ENCODE measurements around the gene IQSEC1.

The IQSEC1 gene

GRCh38 chr3:13006216-13006990, 66.8 kb downstream of the IQSEC1 start:
- no peaks in the 10 kb centered on the region for H3K79me1 ChIP-seq (ENCODE audit: low read depth, low read length)
- no peak overlapping the region for H2BK15ac ChIP-seq (ENCODE audit: low read length)
- no peak overlapping the region for H2BK5ac ChIP-seq (ENCODE audit: low read length)
- WGBS, 2 donors (ENCODE audit: extremely low coverage in 2 of 2, insufficient read length in 2 of 2, insufficient replicate concordance in 1 of 2), result no CpG with 5 or more reads among the region's 17 CpGs
- peak overlapping the region; percentile 2 for H3K4ac ChIP-seq (ENCODE audit: low read length)
- H3K4me3 ChIP-seq (ENCODE audit: low read length in 2 of 2), result no peak overlapping the region
- H3K36me3 ChIP-seq (replicated peaks in 1 of 2; ENCODE audit: control insufficient read depth in 2 of 2, insufficient read depth in 2 of 2, low read length in 2 of 2), result no peaks in the 10 kb centered on the region
- no peak overlapping the region for H2AFZ ChIP-seq (ENCODE audit: low read length)
- H2AK5ac ChIP-seq (ENCODE audit: low read depth, low read length), result peak overlapping the region; percentile 8
- no peaks in the 10 kb centered on the region for H3K27me3 ChIP-seq (ENCODE audit: control insufficient read depth in 3 of 3, insufficient read depth in 3 of 3, low read depth in 1 of 3, low read length in 3 of 3)
- peak overlapping the region; percentile 40 for H3K14ac ChIP-seq (ENCODE audit: low read length)
- no peak overlapping the region for H3K27ac ChIP-seq (replicated peaks; ENCODE audit: low read length)
- H3K23ac ChIP-seq (ENCODE audit: low read depth, low read length, poor library complexity), result peak overlapping the region; percentile 4
- no peak overlapping the region for H4K8ac ChIP-seq (ENCODE audit: low read depth, low read length)
- H3K18ac ChIP-seq (ENCODE audit: low read length), result peak overlapping the region; percentile 72
- H4K91ac ChIP-seq (ENCODE audit: low read depth, low read length, poor library complexity), result no peak overlapping the region
- no peak for DNase-seq (ENCODE audit: low spot score)
- no peak overlapping the region for H2BK12ac ChIP-seq (ENCODE audit: low read length)
- H3K9ac ChIP-seq (ENCODE audit: low read depth, low read length, poor library complexity), result no peak overlapping the region
- peaks cover 23 to 33% of the 10 kb centered on the region in 2 donors for H3K4me1 ChIP-seq (ENCODE audit: control insufficient read depth in 2 of 2, insufficient read depth in 1 of 2, low read depth in 1 of 2, low read length in 2 of 2)
- no peaks in the 10 kb centered on the region for H3K9me3 ChIP-seq (replicated peaks in 1 of 2; ENCODE audit: control insufficient read depth in 2 of 2, insufficient read depth in 1 of 2, low read depth in 1 of 2, low read length in 2 of 2)
- H3K4me2 ChIP-seq (ENCODE audit: insufficient read depth, low read length, poor library complexity, severe bottlenecking), result no peak overlapping the region
- no peak overlapping the region for H2BK120ac ChIP-seq (ENCODE audit: low read depth, low read length)

- Histone ChIP-seq H3K36me3 (replicated peaks in 1 of 2; ENCODE audit: control insufficient read depth in 2 of 2, insufficient read depth in 2 of 2, low read length in 2 of 2) (no peaks in the 10 kb centered on the region), H4K8ac (ENCODE audit: low read depth, low read length) (no peak overlapping the region), H3K9me3 (replicated peaks in 1 of 2; ENCODE audit: control insufficient read depth in 2 of 2, insufficient read depth in 1 of 2, low read depth in 1 of 2, low read length in 2 of 2) (no peaks in the 10 kb centered on the region), H3K4ac (ENCODE audit: low read length) (no peak overlapping the region), H2BK12ac (ENCODE audit: low read length) (peak overlapping the region; percentile 89), H3K14ac (ENCODE audit: low read length) (no peak overlapping the region), H3K79me1 (ENCODE audit: low read depth, low read length) (no peaks in the 10 kb centered on the region), H2AFZ (ENCODE audit: low read length) (peak overlapping the region; percentile 42), H2BK15ac (ENCODE audit: low read length) (no peak overlapping the region), H3K4me1 (ENCODE audit: control insufficient read depth in 2 of 2, insufficient read depth in 1 of 2, low read depth in 1 of 2, low read length in 2 of 2) (peaks cover 21 to 31% of the 10 kb centered on the region in 2 donors), H3K18ac (ENCODE audit: low read length) (peak overlapping the region; percentile 78), H2BK120ac (ENCODE audit: low read depth, low read length) (no peak overlapping the region), H3K23ac (ENCODE audit: low read depth, low read length, poor library complexity) (peak overlapping the region; percentile 56), H3K4me3 (ENCODE audit: low read length in 2 of 2) (peak overlapping the region in 1 of 2 donors; percentile 29), H3K9ac (ENCODE audit: low read depth, low read length, poor library complexity) (no peak overlapping the region), H3K27ac (replicated peaks; ENCODE audit: low read length) (no peak overlapping the region), H3K4me2 (ENCODE audit: insufficient read depth, low read length, poor library complexity, severe bottlenecking) (no peak overlapping the region), H2AK5ac (ENCODE audit: low read depth, low read length) (peak overlapping the region; percentile 81), H2BK5ac (ENCODE audit: low read length) (peak overlapping the region; percentile 42), H4K91ac (ENCODE audit: low read depth, low read length, poor library complexity) (no peak overlapping the region), H3K27me3 (ENCODE audit: control insufficient read depth in 3 of 3, insufficient read depth in 3 of 3, low read depth in 1 of 3, low read length in 3 of 3) (no peaks in the 10 kb centered on the region)
- DNase-seq (ENCODE audit: low spot score), result no peak
- no CpG with 5 or more reads among the region's 5 CpGs for WGBS, 2 donors (ENCODE audit: extremely low coverage in 2 of 2, insufficient read length in 2 of 2, insufficient replicate concordance in 1 of 2)
Observed at GRCh38 chr3:13005301-13005700, 67.9 kb downstream of the IQSEC1 start.

GRCh38 chr3:13004376-13004775, 68.9 kb downstream of the IQSEC1 start:
- H3K27me3 ChIP-seq (ENCODE audit: control insufficient read depth in 3 of 3, insufficient read depth in 3 of 3, low read depth in 1 of 3, low read length in 3 of 3), result no peaks in the 10 kb centered on the region
- no peak overlapping the region for H2AFZ ChIP-seq (ENCODE audit: low read length)
- no peak overlapping the region for H4K8ac ChIP-seq (ENCODE audit: low read depth, low read length)
- H4K91ac ChIP-seq (ENCODE audit: low read depth, low read length, poor library complexity), result no peak overlapping the region
- H3K36me3 ChIP-seq (replicated peaks in 1 of 2; ENCODE audit: control insufficient read depth in 2 of 2, insufficient read depth in 2 of 2, low read length in 2 of 2), result no peaks in the 10 kb centered on the region
- H2AK5ac ChIP-seq (ENCODE audit: low read depth, low read length), result no peak overlapping the region
- H3K4me1 ChIP-seq (ENCODE audit: control insufficient read depth in 2 of 2, insufficient read depth in 1 of 2, low read depth in 1 of 2, low read length in 2 of 2), result peaks cover 21 to 31% of the 10 kb centered on the region in 2 donors
- H3K14ac ChIP-seq (ENCODE audit: low read length), result no peak overlapping the region
- no peaks in the 10 kb centered on the region for H3K9me3 ChIP-seq (replicated peaks in 1 of 2; ENCODE audit: control insufficient read depth in 2 of 2, insufficient read depth in 1 of 2, low read depth in 1 of 2, low read length in 2 of 2)
- no peak overlapping the region for H3K23ac ChIP-seq (ENCODE audit: low read depth, low read length, poor library complexity)
- H2BK12ac ChIP-seq (ENCODE audit: low read length), result no peak overlapping the region
- peak overlapping the region; percentile 88 for H3K18ac ChIP-seq (ENCODE audit: low read length)
- H3K4me2 ChIP-seq (ENCODE audit: insufficient read depth, low read length, poor library complexity, severe bottlenecking), result no peak overlapping the region
- peak overlapping the region; percentile 45 for H2BK15ac ChIP-seq (ENCODE audit: low read length)
- no peak overlapping the region for H2BK5ac ChIP-seq (ENCODE audit: low read length)
- no peak overlapping the region for H2BK120ac ChIP-seq (ENCODE audit: low read depth, low read length)
- H3K9ac ChIP-seq (ENCODE audit: low read depth, low read length, poor library complexity), result peak overlapping the region; percentile 12
- no peaks in the 10 kb centered on the region for H3K79me1 ChIP-seq (ENCODE audit: low read depth, low read length)
- no CpG with 5 or more reads among the region's 7 CpGs for WGBS, 2 donors (ENCODE audit: extremely low coverage in 2 of 2, insufficient read length in 2 of 2, insufficient replicate concordance in 1 of 2)
- DNase-seq (ENCODE audit: low spot score), result no peak
- H3K4me3 ChIP-seq (ENCODE audit: low read length in 2 of 2), result no peak overlapping the region
- peak overlapping the region; percentile 23 for H3K27ac ChIP-seq (replicated peaks; ENCODE audit: low read length)
- peak overlapping the region; percentile 1 for H3K4ac ChIP-seq (ENCODE audit: low read length)

GRCh38 chr3:13003608-13004007, 69.6 kb downstream of the IQSEC1 start:
- H3K79me1 ChIP-seq (ENCODE audit: low read depth, low read length), result no peaks in the 10 kb centered on the region
- H4K91ac ChIP-seq (ENCODE audit: low read depth, low read length, poor library complexity), result no peak overlapping the region
- H2BK5ac ChIP-seq (ENCODE audit: low read length), result no peak overlapping the region
- H2BK120ac ChIP-seq (ENCODE audit: low read depth, low read length), result no peak overlapping the region
- H2BK12ac ChIP-seq (ENCODE audit: low read length), result no peak overlapping the region
- H3K18ac ChIP-seq (ENCODE audit: low read length), result no peak overlapping the region
- H3K9ac ChIP-seq (ENCODE audit: low read depth, low read length, poor library complexity), result no peak overlapping the region
- no CpG with 5 or more reads among the region's 4 CpGs for WGBS, 2 donors (ENCODE audit: extremely low coverage in 2 of 2, insufficient read length in 2 of 2, insufficient replicate concordance in 1 of 2)
- no peak overlapping the region for H3K4me2 ChIP-seq (ENCODE audit: insufficient read depth, low read length, poor library complexity, severe bottlenecking)
- H3K36me3 ChIP-seq (replicated peaks in 1 of 2; ENCODE audit: control insufficient read depth in 2 of 2, insufficient read depth in 2 of 2, low read length in 2 of 2), result no peaks in the 10 kb centered on the region
- no peak overlapping the region for H3K14ac ChIP-seq (ENCODE audit: low read length)
- no peak overlapping the region for H3K23ac ChIP-seq (ENCODE audit: low read depth, low read length, poor library complexity)
- no peak overlapping the region for H2BK15ac ChIP-seq (ENCODE audit: low read length)
- H3K9me3 ChIP-seq (replicated peaks in 1 of 2; ENCODE audit: control insufficient read depth in 2 of 2, insufficient read depth in 1 of 2, low read depth in 1 of 2, low read length in 2 of 2), result no peaks in the 10 kb centered on the region
- H4K8ac ChIP-seq (ENCODE audit: low read depth, low read length), result no peak overlapping the region
- H3K4me1 ChIP-seq (ENCODE audit: control insufficient read depth in 2 of 2, insufficient read depth in 1 of 2, low read depth in 1 of 2, low read length in 2 of 2), result peaks cover 21 to 31% of the 10 kb centered on the region in 2 donors
- no peak overlapping the region for H2AFZ ChIP-seq (ENCODE audit: low read length)
- H3K4ac ChIP-seq (ENCODE audit: low read length), result no peak overlapping the region
- no peaks in the 10 kb centered on the region for H3K27me3 ChIP-seq (ENCODE audit: control insufficient read depth in 3 of 3, insufficient read depth in 3 of 3, low read depth in 1 of 3, low read length in 3 of 3)
- DNase-seq (ENCODE audit: low spot score), result no peak
- H3K27ac ChIP-seq (replicated peaks; ENCODE audit: low read length), result no peak overlapping the region
- H3K4me3 ChIP-seq (ENCODE audit: low read length in 2 of 2), result no peak overlapping the region
- no peak overlapping the region for H2AK5ac ChIP-seq (ENCODE audit: low read depth, low read length)
